Chondrocyte (in vitro differentiated cells): ENCODE measurements around the gene TIAM2. TPM values are rescaled to one million over a fixed set of nuclear protein-coding genes. Genes with fewer than 3 reads are reported as not detected.

Experiments
- DNase-seq: peaks from one replicate; pipeline ENCODE4 v3.0.0; 2021; ENCODE audit warnings: mixed read lengths, low spot score
- H3K27ac Mint-ChIP-seq: one replicate; pipeline ENCODE4 v1.8.0; 2021; ENCODE audit warnings: mild to moderate bottlenecking, moderate library complexity, mixed read lengths; ENCODE audit not compliant: unreplicated experiment
- H3K27me3 Mint-ChIP-seq: 2 replicates; pipeline ENCODE4 v1.8.0; 2021; ENCODE audit warnings: low read depth, mixed read lengths
- H3K36me3 Mint-ChIP-seq: 2 replicates; pipeline ENCODE4 v1.8.0; 2021; ENCODE audit warnings: low read depth, mixed read lengths
- H3K4me1 Mint-ChIP-seq: 2 replicates; pipeline ENCODE4 v1.8.0; 2021; ENCODE audit warnings: low read depth, mild to moderate bottlenecking, mixed read lengths
- H3K4me3 Mint-ChIP-seq: one replicate; pipeline ENCODE4 v1.8.0; 2021; ENCODE audit warnings: mild to moderate bottlenecking, moderate library complexity, mixed read lengths; ENCODE audit not compliant: unreplicated experiment
- H3K9me3 Mint-ChIP-seq: 2 replicates; pipeline ENCODE4 v1.8.0; 2021; ENCODE audit warnings: low read depth, mixed read lengths
- CTCF ChIP-seq: fragments of 200-600 bp; sonication (generic); IDR thresholded peaks from 2 replicates; pipeline ENCODE4 v1.5.0; 2021; ENCODE audit warnings: antibody characterized with exemption, mild to moderate bottlenecking, moderate library complexity
- total RNA-seq: library from RNA; stranded (reverse); gene quantifications from 3 replicates; pipeline ENCODE4 v1.2.1, GENCODE V29; 2021

Gene TIAM2
- total RNA-seq, 1 donor from 2014 or later: 13.8 TPM

GRCh38 chr6:155040901-155041650, 46.0 kb downstream of the TIAM2 start:
- TF ChIP-seq CTCF: no peak
- no peaks in the 10 kb centered on the region for H3K36me3 Mint-ChIP-seq
- no peak for DNase-seq
- H3K27ac Mint-ChIP-seq: no peak overlapping the region
- no peaks in the 10 kb centered on the region for H3K9me3 Mint-ChIP-seq
- no peak overlapping the region for H3K4me3 Mint-ChIP-seq
- H3K27me3 Mint-ChIP-seq: no peaks in the 10 kb centered on the region
- peaks cover 18% of the 10 kb centered on the region for H3K4me1 Mint-ChIP-seq

GRCh38 chr6:155041741-155042279, 46.7 kb downstream of the TIAM2 start:
- DNase-seq: no peak

GRCh38 chr6:155042983-155043382, 47.9 kb downstream of the TIAM2 start:
- Mint-ChIP-seq H3K4me3 (no peak overlapping the region), H3K4me1 (peaks cover 18% of the 10 kb centered on the region), H3K27me3 (no peaks in the 10 kb centered on the region), H3K27ac (no peak overlapping the region), H3K36me3 (no peaks in the 10 kb centered on the region), H3K9me3 (no peaks in the 10 kb centered on the region)
- no peak for TF ChIP-seq CTCF
- no peak for DNase-seq

More at GRCh38 chr6:155041741-155042279, 46.7 kb downstream of the TIAM2 start:
- H3K4me3 Mint-ChIP-seq: no peak overlapping the region
- no peaks in the 10 kb centered on the region for H3K27me3 Mint-ChIP-seq
- no peaks in the 10 kb centered on the region for H3K9me3 Mint-ChIP-seq
- TF ChIP-seq CTCF: no peak
- H3K36me3 Mint-ChIP-seq: no peaks in the 10 kb centered on the region
- peak overlapping the region; percentile 20 for H3K27ac Mint-ChIP-seq
- H3K4me1 Mint-ChIP-seq: peaks cover 18% of the 10 kb centered on the region

- Mint-ChIP-seq H3K27ac (no peak overlapping the region), H3K4me1 (peaks cover 26% of the 10 kb centered on the region)
These were observed 50.7 kb downstream of the TIAM2 start for GRCh38 chr6:155045561-155046404.

More at GRCh38 chr6:155045561-155046404, 50.7 kb downstream of the TIAM2 start:
- no peak overlapping the region for H3K4me3 Mint-ChIP-seq
- H3K36me3 Mint-ChIP-seq: no peaks in the 10 kb centered on the region
- no peak for DNase-seq
- H3K9me3 Mint-ChIP-seq: no peaks in the 10 kb centered on the region
- no peak for TF ChIP-seq CTCF
- no peaks in the 10 kb centered on the region for H3K27me3 Mint-ChIP-seq
